GM18519 (cell line): Measurements from ENCODE around the gene CNKSR1.

Experiments used
- ATAC-seq: cut with Tn5 transposase; IDR thresholded peaks from one replicate; pipeline ENCODE4 v1.9.1; 2021; ENCODE audit warnings: mild to moderate bottlenecking, moderate library complexity; ENCODE audit not compliant: unreplicated experiment, low FRiP score

CNKSR1 gene

DNA sequence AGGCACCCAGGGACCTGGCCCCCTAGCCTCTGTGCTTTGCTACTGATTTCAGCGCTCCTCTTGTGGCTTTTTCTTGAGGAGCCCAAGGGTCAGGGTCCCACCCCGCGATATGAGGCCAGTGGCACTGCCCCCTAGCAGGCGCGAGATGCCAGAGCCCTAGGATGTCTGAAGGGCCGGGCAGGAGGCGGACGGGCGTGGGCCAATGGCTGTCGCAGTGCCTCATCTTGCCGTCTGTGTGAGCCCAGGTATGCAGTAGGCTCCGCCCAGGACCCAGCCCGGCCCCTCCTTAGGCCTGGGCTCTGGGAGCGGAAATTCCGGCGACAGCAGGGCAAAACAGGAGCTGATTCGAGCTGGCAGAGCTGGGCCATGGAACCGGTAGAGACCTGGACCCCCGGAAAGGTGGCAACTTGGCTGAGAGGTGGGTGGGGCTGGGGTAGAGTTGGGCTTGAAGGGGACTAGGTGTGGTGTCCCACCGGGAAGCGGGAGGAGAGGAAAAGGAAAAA, at the start of gene CNKSR1:
CNKSR1 (plus strand) TSS at position 310 of the 503 bp plus-strand sequence; CDS start at position 367, 57 bp downstream.
- no peak for ATAC-seq

GRCh38 chr1:26129778-26130177, 47.5 kb upstream of the CNKSR1 start:
- ATAC-seq = no peak

- ATAC-seq = no peak
Observed at GRCh38 chr1:26130695-26131094, 46.6 kb upstream of the CNKSR1 start.

GRCh38 chr1:26132128-26132833, 45.0 kb upstream of the CNKSR1 start:
- no peak for ATAC-seq

- ATAC-seq = no peak
Observed at GRCh38 chr1:26132834-26133167, 44.5 kb upstream of the CNKSR1 start.

- ATAC-seq = no peak
Observed at GRCh38 chr1:26134466-26134865, 42.8 kb upstream of the CNKSR1 start.

DNA sequence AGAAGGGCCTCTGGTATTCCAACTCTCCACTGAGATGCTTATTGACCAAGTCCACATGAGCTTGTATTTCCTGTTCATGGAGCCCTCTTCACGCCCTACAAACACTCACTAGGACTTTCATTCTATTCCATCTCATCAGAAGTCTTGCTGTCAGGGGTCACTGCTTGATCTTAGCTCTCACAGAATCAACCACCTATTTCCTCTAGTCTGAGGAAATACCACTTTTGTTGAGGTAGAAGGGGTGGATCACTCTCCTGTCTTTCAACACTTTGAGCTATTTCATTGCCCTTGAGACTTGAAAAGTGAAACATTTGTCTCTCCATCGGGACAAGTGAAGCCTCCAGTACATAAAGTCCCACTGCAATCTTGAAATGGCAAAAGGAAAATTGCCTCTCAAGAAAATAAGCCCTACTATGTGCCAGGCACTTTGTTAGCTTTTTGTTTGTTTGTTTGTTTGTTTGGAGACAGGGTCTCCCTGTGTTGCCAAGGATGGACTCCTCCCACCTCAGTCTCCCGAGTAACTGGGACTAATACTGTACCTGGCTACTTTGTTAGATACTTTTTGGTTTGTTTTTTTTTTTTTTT, 38.2 kb upstream of the CNKSR1 start:
- no peak for ATAC-seq

DNA sequence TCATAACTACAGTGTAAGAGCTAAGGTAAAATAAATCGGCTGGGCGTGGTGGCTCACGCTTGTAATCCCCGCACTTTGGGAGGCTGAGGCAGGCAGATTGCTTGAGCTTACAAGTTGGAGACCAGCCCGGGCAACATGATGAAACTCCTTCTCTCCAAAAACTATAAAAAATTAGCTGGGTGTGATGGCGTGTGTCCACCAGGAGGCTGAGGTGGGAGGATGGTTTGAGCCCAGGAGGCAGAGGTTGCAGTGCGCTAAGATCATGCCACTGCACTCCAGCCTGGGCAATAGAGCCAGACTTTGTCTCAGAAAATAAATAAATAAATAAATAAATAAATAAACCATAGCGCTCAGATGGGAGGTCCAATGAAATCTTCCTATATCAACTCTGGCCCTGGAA, 35.1 kb upstream of the CNKSR1 start:
- no peak for ATAC-seq

GRCh38 chr1:26145041-26145959, 32.0 kb upstream of the CNKSR1 start:
- ATAC-seq = no peak

GRCh38 chr1:26145960-26146294, 31.4 kb upstream of the CNKSR1 start:
- ATAC-seq = no peak

GRCh38 chr1:26148887-26149286, 28.4 kb upstream of the CNKSR1 start:
- no peak for ATAC-seq

- no peak for ATAC-seq
Observed at GRCh38 chr1:26153966-26154532, 23.2 kb upstream of the CNKSR1 start.

DNA sequence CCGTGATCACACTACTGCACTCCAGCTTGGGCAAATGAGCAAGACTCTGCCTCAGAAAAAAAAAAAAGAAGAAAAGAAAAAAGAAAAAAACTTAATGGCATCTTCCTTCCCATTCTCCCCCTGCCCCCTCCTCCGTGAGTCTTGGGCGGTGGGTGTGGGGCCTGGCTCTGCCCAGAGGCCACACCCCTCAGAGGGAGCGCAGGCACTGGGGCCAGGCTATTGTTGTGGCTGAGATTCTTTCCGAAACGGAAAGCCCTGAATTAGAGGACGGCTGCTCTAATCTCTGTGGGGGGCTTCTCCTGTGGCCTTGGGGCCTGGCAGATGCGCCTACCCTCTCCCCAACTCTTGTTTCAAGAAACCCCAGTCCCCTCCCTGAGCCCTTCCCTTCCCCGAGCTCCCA, 22.5 kb upstream of the CNKSR1 start:
- ATAC-seq = no peak

- no peak for ATAC-seq
Observed at GRCh38 chr1:26155370-26156284, 21.7 kb upstream of the CNKSR1 start.

- ATAC-seq = no peak
Observed at GRCh38 chr1:26156285-26157038, 20.8 kb upstream of the CNKSR1 start.

DNA sequence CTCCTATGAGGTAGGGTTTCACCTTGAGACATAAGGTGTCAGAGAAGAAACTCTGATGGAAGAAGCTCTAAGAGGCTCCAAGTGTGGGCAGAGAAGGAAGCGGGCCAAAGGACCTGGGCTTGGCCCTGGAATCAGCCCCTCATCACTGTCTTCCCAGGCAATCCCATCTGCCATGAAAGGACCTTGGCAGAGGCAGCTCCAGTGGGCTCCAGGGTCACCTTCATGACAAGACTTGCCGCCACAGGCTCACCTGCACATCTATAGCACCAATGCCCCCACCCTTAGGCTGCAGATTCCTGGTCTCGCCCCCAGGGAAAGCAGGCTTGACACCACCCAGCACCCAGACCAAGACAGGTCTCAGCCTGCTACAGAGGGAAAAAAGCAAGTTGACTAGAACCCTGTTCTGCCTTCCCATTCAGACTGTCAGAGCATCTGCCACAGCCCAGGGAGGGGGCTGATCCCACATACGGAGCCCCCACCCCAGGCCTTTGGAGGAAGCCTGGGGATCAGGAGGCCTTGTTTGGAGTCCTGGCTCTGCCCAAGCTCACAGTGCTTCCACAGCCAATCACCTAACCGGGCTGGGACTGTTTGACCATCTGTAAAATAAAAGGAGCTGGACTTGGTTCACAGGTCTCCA, 18.9 kb upstream of the CNKSR1 start:
- ATAC-seq = no peak

DNA sequence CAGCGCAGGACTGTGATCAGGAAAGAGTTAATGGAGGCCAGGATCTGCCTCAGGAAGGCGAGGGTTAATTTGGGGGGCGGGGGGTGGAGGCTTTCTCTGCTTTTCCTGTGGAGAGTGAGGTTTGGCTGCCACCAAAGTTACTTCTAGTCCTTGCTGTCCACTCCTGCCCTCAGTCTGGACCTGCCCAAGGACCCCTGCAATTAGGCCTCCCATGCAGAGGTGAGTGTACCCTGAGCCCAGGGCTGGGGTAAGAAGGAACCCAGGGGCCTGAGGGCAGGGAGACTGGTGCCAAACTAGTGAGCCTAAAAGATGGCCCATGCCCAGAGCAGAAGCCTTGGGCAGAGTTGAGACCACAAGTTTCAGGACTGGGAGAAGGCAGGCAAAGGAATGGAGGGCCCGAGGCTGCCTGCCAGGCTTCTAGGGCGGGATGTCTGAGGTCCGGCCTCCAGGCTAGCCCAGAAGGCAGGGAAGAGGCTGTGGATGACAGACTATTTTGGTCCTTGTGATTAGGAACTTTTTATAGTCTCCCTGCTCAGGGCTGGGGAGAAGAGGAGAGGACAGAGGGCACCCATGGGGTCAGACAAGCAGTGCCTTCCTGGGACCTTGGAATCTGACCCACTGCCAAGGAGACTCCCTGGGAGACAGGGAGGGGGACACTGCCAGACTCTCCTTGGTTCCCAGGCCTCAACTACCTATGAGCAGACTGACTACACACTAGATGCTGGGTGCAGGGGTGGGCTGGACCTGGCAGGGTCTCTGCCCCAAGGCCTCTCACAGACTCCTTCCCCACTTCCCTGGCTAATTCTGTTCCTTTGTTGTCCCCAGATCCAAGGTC, 18.2 kb upstream of the CNKSR1 start, which contains the start of gene FAM110D:
FAM110D (plus strand) TSS at position 172 of the 835 bp plus-strand sequence. CDS start 2,213 bp downstream, outside the sequence.
- ATAC-seq = no peak

DNA sequence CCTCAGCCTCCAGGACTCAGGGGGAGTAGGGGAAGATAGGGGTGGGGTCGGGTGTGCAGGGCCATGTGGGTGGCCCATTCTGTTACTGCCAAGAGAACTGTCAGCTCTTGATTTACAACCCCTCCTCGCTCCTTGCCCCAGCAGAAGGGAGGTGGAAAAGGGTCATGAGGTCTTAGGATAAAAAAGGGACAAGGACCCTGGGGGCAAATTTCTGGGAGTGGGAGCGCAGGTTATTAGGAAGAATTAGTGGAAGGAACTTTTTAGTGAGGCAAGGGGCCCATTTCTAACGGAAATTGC, 17.6 kb upstream of the CNKSR1 start:
- ATAC-seq = no peak
